Measurements from ENCODE around the gene PRMT7. TPM values are rescaled to one million over a fixed set of nuclear protein-coding genes. Genes with fewer than 3 reads are reported as not detected.
A peak's percentile ranks its signal among the peaks of the same experiment; 100 is the strongest.

PRMT7 gene
- total and polyA plus RNA-seq, 7 experiments from 2014 or later: 42.5 to 95.1 (median 72.6) TPM

DNA sequence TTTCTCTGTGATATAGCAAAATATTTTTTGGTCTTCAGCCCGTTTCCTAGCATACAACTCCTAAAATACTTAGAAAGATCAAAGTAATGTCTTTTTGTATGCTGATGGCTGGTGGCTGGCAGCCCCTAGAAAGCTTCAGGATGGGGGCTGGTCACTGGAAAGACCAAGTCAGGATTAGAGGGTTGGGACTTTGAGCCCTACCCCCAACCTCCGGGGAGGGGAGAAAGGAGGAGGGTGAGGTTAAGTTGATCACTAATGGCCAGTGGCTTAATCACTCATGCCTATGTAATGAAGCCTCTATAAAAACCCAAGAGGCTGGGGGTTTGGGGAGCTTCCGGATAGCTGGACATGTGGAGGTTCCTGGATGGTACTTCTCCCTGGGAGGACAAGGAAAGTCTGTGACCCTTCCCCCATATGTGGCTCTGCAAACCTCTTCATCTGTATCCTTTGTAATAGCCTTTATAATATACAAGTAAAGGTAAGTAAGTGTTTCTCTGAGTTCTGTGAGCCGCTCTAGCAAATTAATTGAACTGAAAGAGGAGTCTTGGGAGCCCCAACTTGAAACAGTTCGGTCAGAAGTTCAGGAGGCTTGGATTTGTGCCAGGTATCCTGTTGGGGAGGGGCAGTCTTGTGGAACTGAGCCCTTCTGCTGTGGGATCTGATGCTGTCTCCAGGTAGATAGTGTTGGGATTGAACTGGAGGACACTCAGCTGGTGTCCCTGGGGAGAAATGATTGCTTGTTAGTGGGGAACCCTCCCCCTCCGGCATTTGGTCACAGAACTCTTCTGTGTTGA, 43.0 kb upstream of the PRMT7 start:
- Histone ChIP-seq H3K4me3 (ENCODE audit: low read length) (no peak overlapping the region), H3K27ac (ENCODE audit: low read depth, low read length) (peak overlapping the region; percentile 83), H3K36me3 (ENCODE audit: control insufficient read depth in 2 of 3, insufficient read depth in 3 of 3, low read length in 3 of 3) (peaks cover 0 to 17% (median 0%) of the 10 kb centered on the region in 3 experiments), H3K4me1 (ENCODE audit: control insufficient read depth in 2 of 2, insufficient read depth in 2 of 2, low read length in 2 of 2) (peaks cover 38 to 63% of the 10 kb centered on the region in 2 donors), H3K9me3 (ENCODE audit: control insufficient read depth in 2 of 3, low read length in 3 of 3) (no peaks in the 10 kb centered on the region), H3K27me3 (ENCODE audit: control insufficient read depth in 2 of 2, insufficient read depth in 2 of 2, low read length in 2 of 2) (no peaks in the 10 kb centered on the region)
- ChIA-PET CTCF (interaction anchor here (0.8 to 2.1 kb wide), 2 partner anchors 16 to 61 kb away, joined by 4 to 6 read pairs; no protein-coding TSS in a partner anchor), POLR2A (interaction anchor here (0.8 to 25.4 kb wide), 8 partner anchors 9 to 103 kb away, joined by 3 to 531 read pairs (median 4); partner anchors contain the start of genes PRMT7 and SLC7A6OS)
- DNase-seq: no peak
- intact Hi-C loops (cut with micrococcal nuclease): no loop called here
- no peaks in the 10 kb centered on the region for H3K9me3 Mint-ChIP-seq
- peaks cover 48 to 85% (median 77%) of the 10 kb centered on the region in 7 donors for H3K4me1 Mint-ChIP-seq
- H3K36me3 Mint-ChIP-seq: peaks cover 0 to 28% (median 15%) of the 10 kb centered on the region in 5 donors
- H3K27me3 Mint-ChIP-seq: no peaks in the 10 kb centered on the region
- H3K27ac Mint-ChIP-seq: peak overlapping the region; percentile 66 to 98 (median 94)
- H3K4me3 Mint-ChIP-seq: peak overlapping the region; percentile 48 to 100 (median 76)
- no peak for ATAC-seq

DNA sequence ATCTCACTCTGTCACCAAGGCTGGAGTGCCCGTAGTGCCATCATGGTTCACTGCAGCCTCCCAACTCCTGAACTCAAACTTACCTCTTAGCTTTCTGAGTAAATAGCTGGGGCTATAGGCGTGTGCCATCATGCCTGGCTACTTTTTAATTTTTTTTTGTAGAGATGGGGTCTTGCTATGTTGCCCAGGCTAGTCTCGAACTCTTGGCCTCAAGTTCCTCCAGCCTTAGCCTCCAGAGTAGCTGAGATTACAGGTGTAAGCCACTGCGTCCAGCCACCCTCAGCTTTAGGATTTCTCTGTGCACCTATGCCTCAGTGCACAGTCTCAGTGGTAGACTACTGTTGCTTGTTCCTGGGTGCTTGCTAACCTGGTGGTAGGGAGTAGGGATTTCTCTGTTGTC, 41.0 kb upstream of the PRMT7 start:
- peaks cover 4 to 46% (median 27%) of the 10 kb centered on the region in 5 donors for H3K36me3 Mint-ChIP-seq
- H3K4me3 Mint-ChIP-seq: peak overlapping the region in 9 of 10 donors; percentile 56 to 100 (median 72)
- H3K4me1 Mint-ChIP-seq: peaks cover 53 to 93% (median 86%) of the 10 kb centered on the region in 7 donors
- ATAC-seq (no peak), DNase-seq (no peak)
- intact Hi-C loops (cut with micrococcal nuclease): no loop called here
- Histone ChIP-seq H3K27ac (ENCODE audit: low read depth, low read length) (peak overlapping the region; percentile 83), H3K9me3 (ENCODE audit: control insufficient read depth in 2 of 3, low read length in 3 of 3) (no peaks in the 10 kb centered on the region), H3K4me1 (ENCODE audit: control insufficient read depth in 2 of 2, insufficient read depth in 2 of 2, low read length in 2 of 2) (peaks cover 53 to 73% of the 10 kb centered on the region in 2 donors), H3K27me3 (ENCODE audit: control insufficient read depth in 2 of 2, insufficient read depth in 2 of 2, low read length in 2 of 2) (no peaks in the 10 kb centered on the region), H3K4me3 (ENCODE audit: low read length) (no peak overlapping the region), H3K36me3 (ENCODE audit: control insufficient read depth in 2 of 3, insufficient read depth in 3 of 3, low read length in 3 of 3) (peaks cover 0 to 27% (median 7%) of the 10 kb centered on the region in 3 experiments)
- no peaks in the 10 kb centered on the region for H3K27me3 Mint-ChIP-seq
- POLR2A ChIA-PET: interaction anchor here (0.6 to 25.4 kb wide), 6 partner anchors 9 to 42 kb away, joined by 3 to 531 read pairs (median 4); partner anchors contain the start of genes PRMT7 and SLC7A6OS
- CTCF ChIA-PET: interaction anchor here (0.8 to 1.6 kb wide), 4 partner anchors 11 to 57 kb away, joined by 3 to 5 read pairs (median 4); partner anchors contain the start of genes PRMT7 and SLC7A6OS
- H3K27ac Mint-ChIP-seq: peak overlapping the region; percentile 93 to 98 (median 95)
- H3K9me3 Mint-ChIP-seq: no peaks in the 10 kb centered on the region

DNA sequence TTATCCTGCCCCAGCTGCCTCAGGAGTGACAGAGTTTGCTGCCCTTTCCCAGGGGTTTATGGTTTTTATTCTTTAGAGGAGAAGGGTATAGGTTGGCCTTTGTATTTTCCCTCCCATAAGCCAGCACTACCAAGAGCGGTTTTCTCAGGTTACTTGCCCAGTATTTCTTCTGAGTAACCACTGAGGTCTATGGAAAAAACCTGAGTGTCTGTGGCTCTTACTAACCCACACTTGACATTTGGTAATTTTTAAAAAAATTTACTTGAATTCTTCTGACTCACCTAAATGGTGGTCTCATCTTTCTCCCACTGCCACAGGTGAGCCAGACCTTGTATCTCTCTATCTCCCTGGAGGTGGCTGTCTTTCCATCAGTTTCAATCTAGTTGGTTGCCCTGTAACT, 40.5 kb upstream of the PRMT7 start:
- Mint-ChIP-seq H3K4me3 (peak overlapping the region in 8 of 10 donors; percentile 29 to 100 (median 63)), H3K27me3 (no peaks in the 10 kb centered on the region), H3K4me1 (peaks cover 51 to 94% (median 87%) of the 10 kb centered on the region in 7 donors), H3K9me3 (no peaks in the 10 kb centered on the region), H3K27ac (peak overlapping the region; percentile 93 to 98 (median 95)), H3K36me3 (peaks cover 4 to 47% (median 27%) of the 10 kb centered on the region in 5 donors)
- Histone ChIP-seq H3K27me3 (ENCODE audit: control insufficient read depth in 2 of 2, insufficient read depth in 2 of 2, low read length in 2 of 2) (no peaks in the 10 kb centered on the region), H3K4me1 (ENCODE audit: control insufficient read depth in 2 of 2, insufficient read depth in 2 of 2, low read length in 2 of 2) (peaks cover 58 to 79% of the 10 kb centered on the region in 2 donors), H3K9me3 (ENCODE audit: control insufficient read depth in 2 of 3, low read length in 3 of 3) (no peaks in the 10 kb centered on the region), H3K36me3 (ENCODE audit: control insufficient read depth in 2 of 3, insufficient read depth in 3 of 3, low read length in 3 of 3) (peaks cover 0 to 29% (median 10%) of the 10 kb centered on the region in 3 experiments), H3K4me3 (ENCODE audit: low read length) (no peak overlapping the region), H3K27ac (ENCODE audit: low read depth, low read length) (peak overlapping the region; percentile 83)
- ChIA-PET CTCF (interaction anchor here (0.6 to 27.4 kb wide), 6 partner anchors 9 to 453 kb away, joined by 3 to 317 read pairs (median 5); partner anchors contain the start of gene SLC7A6), POLR2A (interaction anchor here (1.0 to 25.4 kb wide), 5 partner anchors 9 to 41 kb away, joined by 3 to 531 read pairs (median 9); partner anchors contain the start of genes PRMT7 and SLC7A6OS)
- ATAC-seq (no peak), DNase-seq (peak in 1 of 9 donors; percentile 47)
- intact Hi-C loops (cut with micrococcal nuclease): no loop called here

DNA sequence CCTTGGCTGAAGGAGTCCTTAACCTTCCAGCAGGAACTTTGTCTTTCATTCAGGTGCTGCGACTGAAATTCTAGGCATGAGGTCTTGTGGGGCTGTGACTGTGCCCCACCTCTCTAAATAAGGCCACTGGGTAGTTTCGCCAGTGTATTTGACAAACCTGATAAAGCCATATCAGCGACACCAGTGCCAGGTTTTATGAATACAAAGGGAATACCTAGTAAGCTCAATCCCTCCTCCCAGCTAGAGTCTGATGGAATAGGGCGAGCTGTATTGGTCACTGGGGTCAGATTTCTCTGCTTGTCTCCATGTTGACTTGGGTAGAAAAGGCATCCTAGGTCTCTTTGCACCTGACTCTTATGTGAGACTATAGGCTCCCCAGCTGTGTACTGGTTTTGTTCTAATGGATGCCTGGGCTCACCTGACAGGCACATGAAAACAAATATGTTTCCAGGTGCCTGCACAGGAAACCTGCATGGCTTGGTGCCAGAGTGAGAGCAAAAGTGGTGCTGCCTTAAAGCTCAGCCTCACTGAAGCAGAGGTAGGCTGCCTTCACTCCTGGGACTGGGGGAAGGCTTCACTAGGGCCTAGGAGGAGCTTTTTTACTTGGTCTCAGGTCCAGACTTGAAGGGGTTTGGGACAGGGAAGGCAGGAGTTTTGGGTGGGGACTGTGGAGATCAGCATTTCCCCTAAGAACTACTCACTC, 38.2 kb upstream of the PRMT7 start:
- Histone ChIP-seq H3K27me3 (ENCODE audit: control insufficient read depth in 2 of 2, insufficient read depth in 2 of 2, low read length in 2 of 2) (no peaks in the 10 kb centered on the region), H3K4me1 (ENCODE audit: control insufficient read depth in 2 of 2, insufficient read depth in 2 of 2, low read length in 2 of 2) (peaks cover 64 to 87% of the 10 kb centered on the region in 2 donors), H3K4me3 (ENCODE audit: low read length) (peak overlapping the region; percentile 15), H3K9me3 (ENCODE audit: control insufficient read depth in 2 of 3, low read length in 3 of 3) (no peaks in the 10 kb centered on the region), H3K36me3 (ENCODE audit: control insufficient read depth in 2 of 3, insufficient read depth in 3 of 3, low read length in 3 of 3) (peaks cover 0 to 26% (median 10%) of the 10 kb centered on the region in 3 experiments), H3K27ac (ENCODE audit: low read depth, low read length) (peak overlapping the region; percentile 83)
- peaks cover 4 to 50% (median 35%) of the 10 kb centered on the region in 5 donors for H3K36me3 Mint-ChIP-seq
- H3K4me3 Mint-ChIP-seq: peak overlapping the region; percentile 57 to 100 (median 81)
- peaks cover 44 to 93% (median 87%) of the 10 kb centered on the region in 7 donors for H3K4me1 Mint-ChIP-seq
- ATAC-seq: peak; percentile 59
- H3K9me3 Mint-ChIP-seq: peaks cover 0 to 2% (median 0%) of the 10 kb centered on the region in 11 donors
- intact Hi-C loops (cut with micrococcal nuclease): loop anchor here in 1 of 2 donors (1.0 kb wide), 1 partner anchor 9 kb away; no protein-coding TSS in a partner anchor
- H3K27ac Mint-ChIP-seq: peak overlapping the region; percentile 94 to 98 (median 97)
- peak in 8 of 9 donors; percentile 35 to 89 (median 84) for DNase-seq
- H3K27me3 Mint-ChIP-seq: no peaks in the 10 kb centered on the region
- CTCF ChIA-PET: interaction anchor here (0.7 to 27.4 kb wide), 7 partner anchors 11 to 251 kb away, joined by 3 to 317 read pairs (median 5); partner anchors contain the start of genes PRMT7, SLC7A6 and SLC7A6OS
- POLR2A ChIA-PET: interaction anchor here (0.7 to 25.4 kb wide), 6 partner anchors 8 to 44 kb away, joined by 3 to 531 read pairs (median 21); partner anchors contain the start of genes PRMT7, SLC7A6 and SLC7A6OS

DNA sequence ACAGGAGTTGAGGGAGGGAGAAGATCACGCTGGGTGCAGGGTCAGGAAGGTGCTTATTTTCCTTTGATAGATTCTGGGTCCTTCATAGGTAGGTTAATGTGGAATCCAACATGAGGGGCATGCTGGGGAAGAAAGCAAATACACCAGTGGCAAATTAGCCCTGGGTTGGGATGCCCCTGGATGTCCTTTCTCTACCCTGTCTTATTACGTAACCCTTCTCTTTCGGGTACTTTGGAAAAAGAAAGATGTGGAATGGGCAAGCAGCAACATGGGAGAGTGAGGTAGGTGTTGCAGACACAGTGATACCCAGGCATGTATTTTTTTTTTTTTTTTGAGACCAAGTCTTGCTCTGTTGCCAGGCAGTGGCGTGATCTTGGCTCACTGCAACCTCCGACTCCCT, 37.4 kb upstream of the PRMT7 start:
- Histone ChIP-seq H3K27ac (ENCODE audit: low read depth, low read length) (peak overlapping the region; percentile 83), H3K27me3 (ENCODE audit: control insufficient read depth in 2 of 2, insufficient read depth in 2 of 2, low read length in 2 of 2) (no peaks in the 10 kb centered on the region), H3K36me3 (ENCODE audit: control insufficient read depth in 2 of 3, insufficient read depth in 3 of 3, low read length in 3 of 3) (peaks cover 0 to 25% (median 10%) of the 10 kb centered on the region in 3 experiments), H3K9me3 (ENCODE audit: control insufficient read depth in 2 of 3, low read length in 3 of 3) (no peaks in the 10 kb centered on the region), H3K4me3 (ENCODE audit: low read length) (peak overlapping the region; percentile 15), H3K4me1 (ENCODE audit: control insufficient read depth in 2 of 2, insufficient read depth in 2 of 2, low read length in 2 of 2) (peaks cover 57 to 84% of the 10 kb centered on the region in 2 donors)
- ATAC-seq (no peak), DNase-seq (no peak)
- Mint-ChIP-seq H3K27ac (peak overlapping the region; percentile 94 to 98 (median 97)), H3K4me1 (peaks cover 39 to 89% (median 80%) of the 10 kb centered on the region in 7 donors), H3K9me3 (peaks cover 0 to 2% (median 0%) of the 10 kb centered on the region in 11 donors), H3K36me3 (peaks cover 4 to 45% (median 30%) of the 10 kb centered on the region in 5 donors), H3K27me3 (no peaks in the 10 kb centered on the region), H3K4me3 (peak overlapping the region; percentile 57 to 100 (median 81))
- ChIA-PET POLR2A (interaction anchor here (1.5 to 25.4 kb wide), 6 partner anchors 7 to 52 kb away, joined by 4 to 531 read pairs (median 24); partner anchors contain the start of genes PRMT7, SLC7A6 and SLC7A6OS), CTCF (interaction anchor here (1.0 to 27.4 kb wide), 7 partner anchors 11 to 202 kb away, joined by 3 to 317 read pairs (median 19); partner anchors contain the start of genes PRMT7, SLC7A6 and SLC7A6OS)
- intact Hi-C loops (cut with micrococcal nuclease): loop anchor here in 1 of 2 donors (1.0 kb wide), 1 partner anchor 8 kb away; no protein-coding TSS in a partner anchor
